ENCODE results near the gene CAV1.
"Not testable (repeated sequence)": the region's sequence is repeated elsewhere in the genome, so short reads cannot be mapped to it uniquely, and the experiment has no call there.

The CAV1 gene, protein sequence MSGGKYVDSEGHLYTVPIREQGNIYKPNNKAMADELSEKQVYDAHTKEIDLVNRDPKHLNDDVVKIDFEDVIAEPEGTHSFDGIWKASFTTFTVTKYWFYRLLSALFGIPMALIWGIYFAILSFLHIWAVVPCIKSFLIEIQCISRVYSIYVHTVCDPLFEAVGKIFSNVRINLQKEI

DNA sequence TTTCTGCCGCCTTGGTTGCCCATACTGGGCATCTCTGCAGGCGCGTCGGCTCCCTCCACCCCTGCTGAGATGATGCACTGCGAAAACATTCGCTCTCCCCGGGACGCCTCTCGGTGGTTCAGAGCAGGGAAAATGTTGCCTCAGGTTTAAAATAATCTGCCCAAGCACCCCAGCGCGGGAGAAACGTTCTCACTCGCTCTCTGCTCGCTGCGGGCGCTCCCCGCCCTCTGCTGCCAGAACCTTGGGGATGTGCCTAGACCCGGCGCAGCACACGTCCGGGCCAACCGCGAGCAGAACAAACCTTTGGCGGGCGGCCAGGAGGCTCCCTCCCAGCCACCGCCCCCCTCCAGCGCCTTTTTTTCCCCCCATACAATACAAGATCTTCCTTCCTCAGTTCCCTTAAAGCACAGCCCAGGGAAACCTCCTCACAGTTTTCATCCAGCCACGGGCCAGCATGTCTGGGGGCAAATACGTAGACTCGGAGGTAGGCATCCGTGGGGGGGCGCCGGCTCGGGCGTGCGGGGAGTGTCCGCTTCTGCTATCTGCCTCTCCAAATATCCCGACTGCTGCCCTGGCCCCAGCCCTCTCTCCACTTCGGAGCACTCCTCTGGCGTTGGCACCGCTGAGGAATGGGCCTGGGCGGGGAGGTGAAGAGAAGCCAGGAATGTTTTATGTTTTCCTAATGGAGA, at the start of gene CAV1:
Gene CAV1, plus strand, starts transcription at position 428 of the 689 bp plus-strand sequence. Its CDS starts 27 bp downstream, at position 455.
- DNase-seq = peak; percentile 24

DNA sequence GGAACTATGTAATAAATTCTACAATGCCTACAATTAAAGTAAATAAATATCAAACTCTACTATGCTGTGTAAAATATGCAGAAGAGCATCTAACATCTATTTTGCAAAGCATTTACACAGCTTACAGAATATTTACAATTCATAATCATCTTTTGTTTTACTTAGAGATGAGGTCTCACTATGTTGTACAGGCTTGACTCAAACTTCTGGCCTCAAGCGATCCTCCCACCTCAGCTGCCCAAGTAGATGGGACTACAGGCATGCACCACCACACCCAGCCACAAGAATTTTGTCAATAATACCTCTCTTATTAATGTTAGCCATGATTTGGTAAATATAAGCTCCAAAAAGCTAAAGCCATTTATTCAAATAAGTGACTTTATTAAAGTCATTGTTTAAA, 47.2 kb upstream of the CAV1 start:
- no peak for DNase-seq

- no peak for DNase-seq
These were observed 46.0 kb upstream of the CAV1 start for GRCh38 chr7:116478834-116479233.

DNA sequence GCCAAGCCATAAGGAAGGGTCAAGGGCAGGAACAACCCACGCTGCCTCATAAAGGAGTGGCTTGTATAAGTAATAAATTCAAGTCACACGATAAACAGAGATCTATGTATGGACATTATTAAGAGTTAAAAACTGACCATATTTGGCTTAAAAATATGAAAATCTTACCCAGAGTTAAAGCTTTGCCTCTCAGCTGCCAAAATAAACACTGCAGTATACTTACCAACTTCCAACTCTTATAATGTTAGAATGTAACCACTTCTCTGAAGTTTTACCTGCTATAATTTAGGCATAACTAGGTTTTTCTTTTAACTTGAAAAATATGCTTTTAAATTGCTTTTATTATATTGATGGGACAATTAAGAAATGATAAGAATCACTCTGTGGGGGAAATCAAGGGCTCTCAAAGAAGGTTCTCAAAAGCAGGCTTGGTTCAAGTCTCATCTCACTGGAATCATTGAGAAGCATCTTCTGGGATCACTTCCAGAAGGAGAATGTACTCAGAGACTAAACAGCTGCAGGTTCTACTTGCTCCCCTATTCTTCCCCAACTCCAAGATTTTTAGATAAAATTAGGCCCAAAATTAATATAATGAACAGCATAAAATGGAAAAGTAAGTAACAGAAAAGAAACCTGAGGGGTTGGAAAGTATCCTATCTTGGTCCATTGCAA, 41.4 kb upstream of the CAV1 start:
- no peak for DNase-seq

DNA sequence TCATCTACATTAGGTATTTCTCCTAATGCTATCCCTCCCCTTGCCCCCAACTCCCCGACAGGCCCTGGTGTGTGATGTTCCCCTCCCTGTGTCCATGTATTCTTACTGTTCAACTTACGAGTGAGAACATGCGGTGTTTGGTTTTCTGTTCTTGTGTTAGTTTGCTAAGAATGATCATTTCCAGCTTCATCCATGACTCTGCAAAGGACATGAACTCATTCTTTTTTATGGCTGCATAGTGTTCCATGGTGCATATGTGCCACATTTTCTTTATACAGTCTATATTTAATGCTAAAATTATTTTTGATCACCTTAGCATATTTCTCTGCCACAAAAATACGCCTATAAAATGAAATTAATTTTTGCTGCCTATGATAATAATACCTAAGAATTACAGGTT, 40.4 kb upstream of the CAV1 start:
- DNase-seq = not testable (repeated sequence)

GRCh38 chr7:116487907-116488521, 36.8 kb upstream of the CAV1 start:
- no peak for DNase-seq

GRCh38 chr7:116490351-116490750, 34.5 kb upstream of the CAV1 start:
- DNase-seq = no peak

DNA sequence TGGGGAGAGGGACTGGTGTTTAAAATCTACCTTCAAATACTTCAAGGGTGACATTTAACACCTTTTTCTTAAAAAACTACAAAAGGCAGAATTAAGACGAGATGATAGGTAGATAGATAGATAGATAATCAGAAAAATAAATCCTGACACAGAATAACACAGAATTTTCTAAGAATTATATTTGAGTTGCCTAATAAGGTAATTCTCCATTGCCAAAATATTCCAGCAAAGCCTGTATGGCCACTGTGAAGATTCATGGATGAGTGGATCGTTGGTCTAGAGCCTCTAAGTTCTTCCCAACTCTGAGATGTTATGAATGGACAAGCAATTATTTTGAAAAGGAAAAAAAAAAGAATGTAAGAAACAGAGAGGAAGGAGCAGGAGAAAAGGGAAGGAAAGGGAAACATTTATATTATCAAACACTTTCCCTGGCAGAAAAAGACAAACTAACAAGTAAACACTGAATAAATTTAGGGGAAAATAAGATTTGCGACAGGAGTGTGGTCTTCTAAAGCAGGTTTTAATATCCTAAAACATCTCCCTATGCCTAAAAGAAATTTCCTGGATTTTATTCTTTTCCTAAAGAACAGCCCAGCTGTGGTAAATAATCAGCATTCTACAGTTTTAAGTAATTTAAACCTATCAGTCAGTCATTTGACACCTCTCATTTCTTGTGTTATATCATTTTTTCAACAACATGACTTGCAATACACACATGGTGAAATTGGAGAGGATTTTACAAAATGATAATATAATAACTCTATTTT, 32.8 kb upstream of the CAV1 start:
- DNase-seq = no peak

DNA sequence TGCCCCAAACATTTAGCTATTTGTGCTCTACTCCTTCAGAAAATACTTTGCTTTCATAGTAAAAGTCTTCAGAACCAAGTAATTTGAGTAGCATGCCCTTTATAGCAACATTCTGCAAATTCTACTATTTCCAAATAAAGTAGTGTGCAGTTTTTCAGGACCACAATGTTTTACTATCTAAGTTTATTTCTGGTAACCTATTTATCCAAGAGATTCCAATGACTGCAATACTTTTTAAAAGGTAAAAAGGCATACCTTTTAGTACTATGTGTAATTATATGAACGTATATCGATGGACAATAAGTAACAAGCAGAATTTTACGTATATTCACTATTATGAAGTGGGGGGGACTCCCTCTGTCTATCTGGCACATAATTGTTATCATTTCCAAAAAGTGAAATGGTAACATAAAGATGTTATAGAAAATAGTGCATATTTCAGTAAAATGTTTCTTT, 32.2 kb upstream of the CAV1 start:
- DNase-seq = no peak

DNA sequence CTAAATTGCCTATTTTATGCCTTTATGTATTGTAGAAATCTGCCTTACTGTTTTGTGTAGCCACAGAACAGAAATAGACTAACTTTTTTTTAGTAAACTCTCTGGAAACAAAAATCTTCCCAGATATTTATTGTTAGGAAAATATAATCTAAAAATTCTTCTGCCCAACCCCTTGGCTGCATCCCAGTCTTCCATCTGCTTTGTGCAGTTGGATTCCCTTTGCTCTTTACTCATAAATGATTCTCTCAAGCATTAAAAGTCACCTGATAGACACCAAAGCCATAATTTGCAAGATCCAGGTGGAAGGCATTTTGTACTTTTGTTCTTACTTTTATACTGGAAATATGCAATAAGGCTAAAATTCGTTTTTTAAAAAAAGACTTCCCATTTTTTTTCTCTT, 31.4 kb upstream of the CAV1 start:
- DNase-seq = no peak

- DNase-seq = no peak
These were observed 30.4 kb upstream of the CAV1 start for GRCh38 chr7:116494472-116494871.

GRCh38 chr7:116495736-116496135, 29.1 kb upstream of the CAV1 start:
- no peak for DNase-seq

DNA sequence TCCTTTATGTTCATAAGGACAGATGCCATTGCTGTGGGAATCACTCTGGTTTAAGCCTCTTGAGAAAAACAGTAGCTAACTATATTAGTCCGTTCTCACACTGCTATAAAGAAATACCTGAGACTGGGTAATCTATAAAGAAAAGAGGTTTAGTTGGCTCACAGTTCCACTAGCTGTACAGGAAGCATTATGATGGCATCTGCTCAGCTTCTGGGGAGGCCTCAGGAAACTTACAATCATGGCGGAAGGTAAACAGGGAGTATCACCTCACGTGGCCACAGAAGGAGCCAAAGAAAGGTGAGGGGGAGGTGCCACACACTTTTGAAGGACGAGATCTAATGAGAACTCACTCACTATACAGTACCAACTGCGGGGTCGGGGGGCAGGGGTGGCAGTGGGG, 28.2 kb upstream of the CAV1 start:
- no peak for DNase-seq

GRCh38 chr7:116497708-116498107, 27.1 kb upstream of the CAV1 start:
- DNase-seq = no peak

- DNase-seq = no peak
These were observed 25.4 kb upstream of the CAV1 start, which contains the start of gene CAV2 for GRCh38 chr7:116499168-116500077. CAV2 (plus strand) TSS chr7:116499738; CDS start chr7:116499782, 44 bp downstream.

- DNase-seq = no peak
These were observed 24.6 kb upstream of the CAV1 start for GRCh38 chr7:116500078-116500853.

GRCh38 chr7:116501425-116502167, 23.2 kb upstream of the CAV1 start:
- DNase-seq = no peak

- DNase-seq = no peak
These were observed 22.4 kb upstream of the CAV1 start for GRCh38 chr7:116502201-116503096.

GRCh38 chr7:116503835-116504234, 21.0 kb upstream of the CAV1 start:
- no peak for DNase-seq
